ENCODE data around the gene PLIN4. TPM values are rescaled to one million over a fixed set of nuclear protein-coding genes. Genes with fewer than 3 reads are reported as not detected.

Gene PLIN4
- total RNA-seq, 1 donor from 2014 or later: 4.1 TPM

- DNase-seq: no peak
Observed at GRCh38 chr19:4473011-4473762, 45.1 kb downstream of the PLIN4 start.

DNA sequence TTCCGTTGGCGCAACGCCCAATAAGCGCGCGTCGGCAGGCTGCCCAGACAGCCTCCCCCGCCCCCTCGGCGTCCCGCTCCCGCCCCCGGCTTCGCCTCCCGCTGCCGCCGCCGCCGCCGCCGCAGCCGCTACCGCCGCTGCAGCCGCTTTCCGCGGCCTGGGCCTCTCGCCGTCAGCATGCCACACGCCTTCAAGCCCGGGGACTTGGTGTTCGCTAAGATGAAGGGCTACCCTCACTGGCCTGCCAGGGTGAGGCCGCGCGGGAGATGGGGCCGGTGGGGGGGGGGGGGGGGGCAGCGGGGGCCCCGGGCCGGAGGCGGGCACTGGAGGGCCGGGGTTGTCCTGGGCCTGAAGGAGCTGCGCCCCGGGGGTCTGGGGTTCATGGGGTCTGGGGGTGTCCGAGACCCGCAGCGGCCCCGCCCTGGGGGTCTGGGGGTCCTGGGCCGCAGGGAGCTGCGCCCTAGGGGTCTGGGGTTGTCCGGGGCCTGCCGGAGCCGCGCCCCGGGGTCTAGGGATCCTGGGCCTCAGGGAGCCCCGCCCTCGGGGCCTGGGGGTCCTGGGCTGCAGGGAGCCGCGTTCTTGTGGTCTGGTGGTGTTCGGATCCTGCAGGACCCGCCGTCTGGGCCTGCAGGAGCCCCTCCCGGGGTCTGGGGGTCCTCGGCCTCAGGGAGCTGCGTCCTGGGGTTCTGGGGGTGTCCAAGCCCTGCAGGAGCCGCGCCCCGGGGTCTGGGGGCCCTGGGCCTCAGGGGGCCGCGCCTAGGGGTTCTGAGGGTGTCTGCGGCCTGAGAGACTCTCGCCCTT lies 45.9 kb downstream of the PLIN4 start, which contains the start of gene HDGFL2:
HDGFL2 (plus strand) TSS at position 124 of the 801 bp plus-strand sequence; CDS start at position 178, 54 bp downstream.
- TF ChIP-seq, protein P1, sequence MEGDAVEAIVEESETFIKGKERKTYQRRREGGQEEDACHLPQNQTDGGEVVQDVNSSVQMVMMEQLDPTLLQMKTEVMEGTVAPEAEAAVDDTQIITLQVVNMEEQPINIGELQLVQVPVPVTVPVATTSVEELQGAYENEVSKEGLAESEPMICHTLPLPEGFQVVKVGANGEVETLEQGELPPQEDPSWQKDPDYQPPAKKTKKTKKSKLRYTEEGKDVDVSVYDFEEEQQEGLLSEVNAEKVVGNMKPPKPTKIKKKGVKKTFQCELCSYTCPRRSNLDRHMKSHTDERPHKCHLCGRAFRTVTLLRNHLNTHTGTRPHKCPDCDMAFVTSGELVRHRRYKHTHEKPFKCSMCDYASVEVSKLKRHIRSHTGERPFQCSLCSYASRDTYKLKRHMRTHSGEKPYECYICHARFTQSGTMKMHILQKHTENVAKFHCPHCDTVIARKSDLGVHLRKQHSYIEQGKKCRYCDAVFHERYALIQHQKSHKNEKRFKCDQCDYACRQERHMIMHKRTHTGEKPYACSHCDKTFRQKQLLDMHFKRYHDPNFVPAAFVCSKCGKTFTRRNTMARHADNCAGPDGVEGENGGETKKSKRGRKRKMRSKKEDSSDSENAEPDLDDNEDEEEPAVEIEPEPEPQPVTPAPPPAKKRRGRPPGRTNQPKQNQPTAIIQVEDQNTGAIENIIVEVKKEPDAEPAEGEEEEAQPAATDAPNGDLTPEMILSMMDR (IDR thresholded peaks at IDR 0.05): no peak
- Histone ChIP-seq H3K27me3 (no peaks in the 10 kb centered on the region), H3K27ac (peak within 1 kb of the TSS; percentile 92), H3K9me3 (no peaks in the 10 kb centered on the region), H3K36me3 (peaks cover 17% of the 10 kb centered on the region), H3K4me1 (peaks cover 22% of the 10 kb centered on the region), H3K4me3 (peak within 1 kb of the TSS; percentile 93)
- DNase-seq (no peak), ATAC-seq (no peak)
- intact Hi-C loops (cut with DNase I): no loop called here

More at GRCh38 chr19:4473011-4473762, 45.1 kb downstream of the PLIN4 start:
- peaks cover 22% of the 10 kb centered on the region for H3K4me1 ChIP-seq
- H3K27ac ChIP-seq: no peak overlapping the region
- peak overlapping the region; percentile 93 for H3K4me3 ChIP-seq
- intact Hi-C loops (cut with DNase I): no loop called here
- ATAC-seq: no peak
- TF ChIP-seq, protein P1 (IDR thresholded peaks at IDR 0.05): no peak
- H3K27me3 ChIP-seq: no peaks in the 10 kb centered on the region
- H3K9me3 ChIP-seq: no peaks in the 10 kb centered on the region
- peaks cover 22% of the 10 kb centered on the region for H3K36me3 ChIP-seq

DNA sequence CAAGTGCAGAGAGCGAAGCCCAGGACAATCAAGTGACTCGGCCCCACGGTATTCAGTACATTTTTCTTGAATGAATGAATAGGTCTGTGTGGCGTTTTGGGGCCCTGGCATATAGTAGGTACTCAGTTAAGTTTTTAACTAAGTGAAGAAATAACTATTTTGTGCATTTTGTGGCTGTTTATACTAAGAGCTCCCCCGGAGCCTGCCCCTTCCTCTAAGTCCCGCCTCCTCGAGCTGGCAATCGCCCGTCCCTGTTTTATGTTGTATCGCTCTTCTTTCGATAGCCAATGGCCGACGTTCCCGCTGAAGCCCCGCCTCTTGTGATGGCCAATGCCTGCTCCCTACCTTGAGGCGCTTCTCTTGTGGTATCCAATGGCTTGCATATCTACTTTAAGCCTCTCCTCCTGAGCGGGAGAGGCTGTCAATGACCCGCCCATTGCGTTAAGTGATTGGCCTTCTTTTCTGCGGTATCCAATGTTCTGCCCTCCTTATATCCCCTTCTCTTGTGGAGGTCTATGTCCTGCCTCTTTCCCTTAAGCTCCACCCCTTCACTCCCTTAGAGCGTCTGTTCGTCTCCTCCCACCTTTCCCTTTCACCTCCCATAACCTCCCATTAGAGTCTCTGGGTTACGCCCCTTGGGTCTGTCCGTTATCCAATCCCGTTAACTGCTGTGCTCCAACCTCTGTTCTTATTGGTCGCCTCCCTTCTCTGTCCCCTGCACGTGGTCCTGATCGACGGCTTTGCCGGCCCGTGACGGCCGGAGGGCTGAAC lies 46.7 kb downstream of the PLIN4 start:
- TF ChIP-seq, protein P1 (IDR thresholded peaks at IDR 0.05): no peak
- peak overlapping the region; percentile 93 for H3K4me3 ChIP-seq
- H3K36me3 ChIP-seq: peaks cover 11% of the 10 kb centered on the region
- H3K4me1 ChIP-seq: peaks cover 22% of the 10 kb centered on the region
- no peaks in the 10 kb centered on the region for H3K27me3 ChIP-seq
- DNase-seq (peak; percentile 98), ATAC-seq (peak; percentile 94)
- peak overlapping the region; percentile 92 for H3K27ac ChIP-seq
- intact Hi-C loops (cut with DNase I): no loop called here
- no peaks in the 10 kb centered on the region for H3K9me3 ChIP-seq

DNA sequence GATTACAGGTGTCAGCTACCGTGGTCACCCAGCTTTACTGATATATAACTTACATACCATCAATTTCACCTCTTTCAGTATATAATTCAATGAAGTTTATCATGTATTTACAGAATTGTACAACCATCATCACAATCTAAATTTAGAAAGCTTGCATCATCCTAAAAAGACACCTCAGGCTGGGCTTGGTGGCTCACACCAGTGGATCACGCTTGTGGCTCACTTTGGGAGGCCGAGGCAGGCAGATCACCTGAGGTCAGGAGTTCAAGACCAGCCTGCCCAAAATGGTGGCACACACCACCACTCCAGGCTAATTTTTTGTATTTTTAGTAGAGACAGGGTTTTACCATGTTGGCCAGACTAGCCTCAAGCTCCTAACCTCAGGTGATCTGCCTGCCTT lies 50.5 kb downstream of the PLIN4 start:
- H3K27me3 ChIP-seq: no peaks in the 10 kb centered on the region
- no peak overlapping the region for H3K27ac ChIP-seq
- intact Hi-C loops (cut with DNase I): no loop called here

More for the DNA sequence above, 50.5 kb downstream of the PLIN4 start:
- Histone ChIP-seq H3K36me3 (no peaks in the 10 kb centered on the region), H3K9me3 (no peaks in the 10 kb centered on the region), H3K4me1 (peaks cover 5% of the 10 kb centered on the region), H3K4me3 (no peak overlapping the region)
- DNase-seq (no peak), ATAC-seq (no peak)
- TF ChIP-seq, protein P1 (IDR thresholded peaks at IDR 0.05): no peak
